ENCODE data around the gene GPR33.

Gene GPR33

DNA sequence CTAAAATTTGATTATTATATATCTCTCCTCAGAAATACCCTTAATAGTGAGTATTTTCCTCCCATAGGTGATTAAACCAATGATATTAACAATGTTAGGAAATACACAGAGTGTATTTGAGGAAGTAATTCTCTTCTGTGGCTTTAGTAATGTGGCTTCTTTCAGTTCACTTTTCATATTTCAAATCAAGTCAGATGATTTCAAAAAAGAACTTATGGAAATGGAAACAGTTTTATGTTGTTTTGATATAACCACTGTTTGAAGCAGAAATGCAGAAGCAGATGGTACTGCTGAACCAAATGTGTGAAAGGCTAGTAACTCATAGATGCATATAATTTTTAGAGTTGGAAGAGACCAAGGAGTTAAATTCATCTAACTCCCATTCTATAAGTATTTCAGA lies 1.9 kb upstream of the GPR33 start:
- Histone ChIP-seq H3K4me1 (ENCODE audit: low read length) (peaks cover 80% of the 10 kb centered on the region), H3K9me3 (ENCODE audit: insufficient read depth, low read length) (0 out of 2 replicates have a peak, but pooled peaks cover 9% of the 10 kb centered on the region), H2AFZ (ENCODE audit: low read depth, low read length) (no peak overlapping the region), H3K4me2 (ENCODE audit: low read length) (peak overlapping the region; percentile 61), H3K36me3 (replicated peaks; ENCODE audit: low read depth, low read length) (peaks cover 11% of the 10 kb centered on the region), H4K20me1 (ENCODE audit: insufficient read depth, low read length) (no peaks in the 10 kb centered on the region), H3K9ac (ENCODE audit: low read length) (peak overlapping the region; percentile 43; the same call in 1 of the 2 replicates), H3K4me3 (ENCODE audit: low read length) (peak overlapping the region; percentile 50), H3K27ac (ENCODE audit: low read length) (peak overlapping the region; percentile 89), H3K27me3 (ENCODE audit: low read depth, low read length) (no peaks in the 10 kb centered on the region), H3K79me2 (ENCODE audit: low read length) (no peaks in the 10 kb centered on the region)
- TF ChIP-seq, protein P1, sequence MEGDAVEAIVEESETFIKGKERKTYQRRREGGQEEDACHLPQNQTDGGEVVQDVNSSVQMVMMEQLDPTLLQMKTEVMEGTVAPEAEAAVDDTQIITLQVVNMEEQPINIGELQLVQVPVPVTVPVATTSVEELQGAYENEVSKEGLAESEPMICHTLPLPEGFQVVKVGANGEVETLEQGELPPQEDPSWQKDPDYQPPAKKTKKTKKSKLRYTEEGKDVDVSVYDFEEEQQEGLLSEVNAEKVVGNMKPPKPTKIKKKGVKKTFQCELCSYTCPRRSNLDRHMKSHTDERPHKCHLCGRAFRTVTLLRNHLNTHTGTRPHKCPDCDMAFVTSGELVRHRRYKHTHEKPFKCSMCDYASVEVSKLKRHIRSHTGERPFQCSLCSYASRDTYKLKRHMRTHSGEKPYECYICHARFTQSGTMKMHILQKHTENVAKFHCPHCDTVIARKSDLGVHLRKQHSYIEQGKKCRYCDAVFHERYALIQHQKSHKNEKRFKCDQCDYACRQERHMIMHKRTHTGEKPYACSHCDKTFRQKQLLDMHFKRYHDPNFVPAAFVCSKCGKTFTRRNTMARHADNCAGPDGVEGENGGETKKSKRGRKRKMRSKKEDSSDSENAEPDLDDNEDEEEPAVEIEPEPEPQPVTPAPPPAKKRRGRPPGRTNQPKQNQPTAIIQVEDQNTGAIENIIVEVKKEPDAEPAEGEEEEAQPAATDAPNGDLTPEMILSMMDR (IDR thresholded peaks at IDR 0.05; ENCODE audit: low read depth, low read length): no peak
- TF ChIP-seq EZH2phosphoT487 (IDR thresholded peaks at IDR 0.05; ENCODE audit: low read depth): no peak

- H3K4me3 ChIP-seq (ENCODE audit: low read length): no peak overlapping the region
- no peak overlapping the region for H3K4me2 ChIP-seq (ENCODE audit: low read length)
- H2AFZ ChIP-seq (ENCODE audit: low read depth, low read length): no peak overlapping the region
- peaks cover 64% of the 10 kb centered on the region for H3K4me1 ChIP-seq (ENCODE audit: low read length)
- H4K20me1 ChIP-seq (ENCODE audit: insufficient read depth, low read length): no peaks in the 10 kb centered on the region
- TF ChIP-seq, protein P1 (IDR thresholded peaks at IDR 0.05; ENCODE audit: low read depth, low read length): no peak
- TF ChIP-seq EZH2phosphoT487 (IDR thresholded peaks at IDR 0.05; ENCODE audit: low read depth): no peak
- no peak overlapping the region for H3K9ac ChIP-seq (ENCODE audit: low read length)
- H3K27me3 ChIP-seq (ENCODE audit: low read depth, low read length): no peaks in the 10 kb centered on the region
- H3K27ac ChIP-seq (ENCODE audit: low read length): peak overlapping the region; percentile 89; the same call in 1 of the 2 replicates
- 0 out of 2 replicates have a peak, but pooled peaks cover 4% of the 10 kb centered on the region for H3K9me3 ChIP-seq (ENCODE audit: insufficient read depth, low read length)
- H3K79me2 ChIP-seq (ENCODE audit: low read length): no peaks in the 10 kb centered on the region
- H3K36me3 ChIP-seq (replicated peaks; ENCODE audit: low read depth, low read length): peaks cover 7% of the 10 kb centered on the region
Measured at GRCh38 chr14:31486764-31487163, 1.1 kb downstream of the GPR33 start.

DNA sequence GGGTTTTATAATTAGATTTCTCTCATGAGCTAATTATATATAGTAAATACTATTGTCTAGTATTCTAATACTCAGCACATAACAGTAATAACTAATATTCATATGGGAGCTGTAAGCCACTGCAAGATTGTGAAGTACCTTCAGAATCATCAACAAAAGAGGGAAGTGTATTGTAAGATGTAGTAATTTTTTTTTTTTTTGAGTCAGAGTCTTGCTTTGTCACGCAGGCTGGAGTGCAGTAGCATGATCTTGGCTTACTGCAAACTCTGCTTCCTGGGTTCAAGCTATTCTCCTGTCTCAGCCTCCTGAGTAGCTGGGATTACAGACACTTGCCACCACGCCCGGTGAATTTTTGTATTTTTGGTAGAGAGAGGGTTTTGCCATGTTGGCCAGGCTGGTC lies 3.1 kb downstream of the GPR33 start:
- Histone ChIP-seq H3K27ac (ENCODE audit: low read length) (no peak overlapping the region), H2AFZ (ENCODE audit: low read depth, low read length) (no peak overlapping the region), H3K4me3 (ENCODE audit: low read length) (no peak overlapping the region), H3K9me3 (ENCODE audit: insufficient read depth, low read length) (0 out of 2 replicates have a peak, but pooled peaks cover 4% of the 10 kb centered on the region), H4K20me1 (ENCODE audit: insufficient read depth, low read length) (no peaks in the 10 kb centered on the region), H3K9ac (ENCODE audit: low read length) (no peak overlapping the region), H3K4me1 (ENCODE audit: low read length) (peaks cover 45% of the 10 kb centered on the region), H3K27me3 (ENCODE audit: low read depth, low read length) (no peaks in the 10 kb centered on the region), H3K4me2 (ENCODE audit: low read length) (no peak overlapping the region), H3K79me2 (ENCODE audit: low read length) (no peaks in the 10 kb centered on the region), H3K36me3 (replicated peaks; ENCODE audit: low read depth, low read length) (peaks cover 4% of the 10 kb centered on the region)
- TF ChIP-seq, protein P1 (IDR thresholded peaks at IDR 0.05; ENCODE audit: low read depth, low read length): no peak
- TF ChIP-seq EZH2phosphoT487 (IDR thresholded peaks at IDR 0.05; ENCODE audit: low read depth): no peak

DNA sequence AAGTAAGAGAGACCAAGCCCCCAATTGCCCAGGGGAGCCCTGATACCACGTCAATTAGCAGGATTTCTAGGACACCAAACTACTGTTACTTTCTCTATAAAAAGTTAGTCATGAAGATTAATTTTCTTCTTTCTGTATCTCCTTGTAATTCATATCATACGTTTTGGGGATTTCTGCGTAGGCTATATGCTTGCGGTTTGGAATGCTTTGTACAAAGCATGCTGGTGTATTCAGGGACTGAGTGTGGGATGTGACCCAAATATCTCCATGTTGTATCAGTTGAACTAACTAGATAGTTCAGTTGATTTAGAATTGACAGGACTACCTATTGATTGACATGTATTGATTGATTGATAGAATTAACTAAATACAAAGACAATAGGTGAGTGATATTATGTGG lies 7.7 kb downstream of the GPR33 start:
- Histone ChIP-seq H3K9ac (ENCODE audit: low read length) (no peak overlapping the region), H3K4me2 (ENCODE audit: low read length) (no peak overlapping the region), H4K20me1 (ENCODE audit: insufficient read depth, low read length) (no peaks in the 10 kb centered on the region), H3K4me3 (ENCODE audit: low read length) (no peak overlapping the region), H3K79me2 (ENCODE audit: low read length) (no peaks in the 10 kb centered on the region), H3K4me1 (ENCODE audit: low read length) (peaks cover 9% of the 10 kb centered on the region), H3K27me3 (ENCODE audit: low read depth, low read length) (no peaks in the 10 kb centered on the region), H3K9me3 (ENCODE audit: insufficient read depth, low read length) (no peaks in the 10 kb centered on the region), H3K27ac (ENCODE audit: low read length) (no peak overlapping the region), H2AFZ (ENCODE audit: low read depth, low read length) (no peak overlapping the region), H3K36me3 (replicated peaks; ENCODE audit: low read depth, low read length) (no peaks in the 10 kb centered on the region)
- TF ChIP-seq EZH2phosphoT487 (IDR thresholded peaks at IDR 0.05; ENCODE audit: low read depth): no peak
- TF ChIP-seq, protein P1 (IDR thresholded peaks at IDR 0.05; ENCODE audit: low read depth, low read length): no peak
